WERI-Rb-1 (cell line): ENCODE data around the gene OR2Z1.
"Not testable (repeated sequence)": the region's sequence is repeated elsewhere in the genome, so short reads cannot be mapped to it uniquely, and the experiment has no call there.

Source experiments
- DNase-seq: peaks from one replicate; pipeline ENCODE4 v3.0.0-alpha.2; 2020
- H3K27ac ChIP-seq: fragments of 250-450 bp; sonication (Bioruptor Pico); 2 replicates; pipeline ENCODE4 v1.5.1; 2020; ENCODE audit warnings: mild to moderate bottlenecking, moderate library complexity
- H3K27me3 ChIP-seq: fragments of 250-450 bp; sonication (Bioruptor Pico); 2 replicates; pipeline ENCODE4 v1.5.1; 2021; ENCODE audit warnings: mild to moderate bottlenecking, low read depth, moderate library complexity; ENCODE audit not compliant: insufficient read depth, severe bottlenecking
- H3K36me3 ChIP-seq: fragments of 250-450 bp; sonication (Bioruptor Pico); 2 replicates; pipeline ENCODE4 v1.5.1; 2020; ENCODE audit warnings: mild to moderate bottlenecking, moderate library complexity
- H3K4me3 ChIP-seq: 2 replicates; pipeline ENCODE4 v1.5.1; 2011; ENCODE audit warnings: low read depth, mild to moderate bottlenecking, control low read depth, low read length
- H3K9me3 ChIP-seq: fragments of 250-450 bp; sonication (Bioruptor Pico); 2 replicates; pipeline ENCODE4 v1.5.1; 2021; ENCODE audit warnings: mild to moderate bottlenecking, moderate library complexity; ENCODE audit not compliant: severe bottlenecking
- CTCF ChIP-seq: IDR thresholded peaks from 2 replicates; pipeline ENCODE4 v1.5.1; 2011; ENCODE audit warnings: low read depth, mild to moderate bottlenecking, control low read depth, inconsistent platforms, low read length

The OR2Z1 gene

GRCh38 chr19:8697671-8698432, 23.6 kb upstream of the OR2Z1 start:
- DNase-seq = peak; percentile 29
- no peaks in the 10 kb centered on the region for H3K36me3 ChIP-seq
- H3K4me3 ChIP-seq = no peak overlapping the region

GRCh38 chr19:8698433-8699063, 22.9 kb upstream of the OR2Z1 start, which contains the start of gene ACTL9:
Gene ACTL9 (minus strand): TSS chr19:8698795. CDS start chr19:8698701, 94 bp downstream.
- Histone ChIP-seq H3K36me3 (no peaks in the 10 kb centered on the region), H3K4me3 (no peak within 1 kb of the TSS), H3K27me3 (peaks cover 83% of the 10 kb centered on the region), H3K27ac (no peak within 1 kb of the TSS), H3K9me3 (no peaks in the 10 kb centered on the region)
- DNase-seq = no peak
- TF ChIP-seq CTCF = no peak

More at GRCh38 chr19:8697671-8698432, 23.6 kb upstream of the OR2Z1 start:
- Histone ChIP-seq H3K9me3 (no peaks in the 10 kb centered on the region), H3K27ac (no peak overlapping the region), H3K27me3 (peaks cover 81% of the 10 kb centered on the region)
- TF ChIP-seq CTCF = peak; percentile 84

- no peak for DNase-seq
- no peaks in the 10 kb centered on the region for H3K36me3 ChIP-seq
- no peak overlapping the region for H3K4me3 ChIP-seq
- peaks cover 85% of the 10 kb centered on the region for H3K27me3 ChIP-seq
- H3K9me3 ChIP-seq = no peaks in the 10 kb centered on the region
- TF ChIP-seq CTCF = no peak
- H3K27ac ChIP-seq = no peak overlapping the region
Measured at GRCh38 chr19:8699908-8700307, 21.5 kb upstream of the OR2Z1 start.

- no peak for TF ChIP-seq CTCF
- H3K4me3 ChIP-seq = no peak overlapping the region
- no peaks in the 10 kb centered on the region for H3K36me3 ChIP-seq
- no peak overlapping the region for H3K27ac ChIP-seq
- DNase-seq = no peak
- H3K27me3 ChIP-seq = peaks cover 83% of the 10 kb centered on the region
- no peaks in the 10 kb centered on the region for H3K9me3 ChIP-seq
Measured at GRCh38 chr19:8700956-8701355, 20.5 kb upstream of the OR2Z1 start.

- no peaks in the 10 kb centered on the region for H3K9me3 ChIP-seq
- H3K27me3 ChIP-seq = peaks cover 70% of the 10 kb centered on the region
- no peak for DNase-seq
- no peak overlapping the region for H3K4me3 ChIP-seq
- TF ChIP-seq CTCF = no peak
- H3K36me3 ChIP-seq = no peaks in the 10 kb centered on the region
- H3K27ac ChIP-seq = no peak overlapping the region
Measured at GRCh38 chr19:8702350-8702749, 19.1 kb upstream of the OR2Z1 start.

- no peak for TF ChIP-seq CTCF
- Histone ChIP-seq H3K4me3 (no peak overlapping the region), H3K36me3 (no peaks in the 10 kb centered on the region), H3K9me3 (no peaks in the 10 kb centered on the region), H3K27me3 (peaks cover 61% of the 10 kb centered on the region), H3K27ac (no peak overlapping the region)
- no peak for DNase-seq
Measured at GRCh38 chr19:8703223-8703622, 18.2 kb upstream of the OR2Z1 start.

- H3K9me3 ChIP-seq, DNase-seq, H3K27ac ChIP-seq, H3K4me3 ChIP-seq, H3K36me3 ChIP-seq: not testable (repeated sequence)
- H3K27me3 ChIP-seq = peaks cover 47% of the 10 kb centered on the region
Measured at GRCh38 chr19:8705304-8705703, 16.1 kb upstream of the OR2Z1 start.
